ENCODE data around the gene SKP1. TPM values are rescaled to one million over a fixed set of nuclear protein-coding genes. Genes with fewer than 3 reads are reported as not detected.

SKP1 gene
- total and polyA plus RNA-seq, 9 of the 15 experiments (the other 6 are each of a cell fraction or from before 2014, with no cell fraction given), result 301 to 2,109 (median 639) TPM

GRCh38 chr5:134135091-134135655 lies 41.6 kb downstream of the SKP1 start:
- H4K20me1 ChIP-seq (replicated peaks; ENCODE audit: control insufficient read depth, insufficient read depth, low read length), result peaks cover 18% of the 10 kb centered on the region
- H3K79me2 ChIP-seq (ENCODE audit: control insufficient read depth, insufficient read depth, low read length), result peaks cover 13% of the 10 kb centered on the region; the same call in 2 of the 3 replicates
- no peak overlapping the region for H3K4me2 ChIP-seq (ENCODE audit: insufficient read depth, low read length)
- peaks cover 68% of the 10 kb centered on the region; the same call in 2 of the 3 replicates for H3K36me3 ChIP-seq (ENCODE audit: control insufficient read depth, insufficient read depth, low read length)
- FAIRE-seq (no peak), ATAC-seq (no peak), DNase-seq (ENCODE audit: extremely low read depth in 1 of 4, low spot score in 3 of 4) (no peak)
- no peaks in the 10 kb centered on the region for H3K27me3 ChIP-seq (ENCODE audit: control insufficient read depth in 2 of 2, insufficient read depth in 2 of 2, low read length in 2 of 2)
- H3K9me3 ChIP-seq (replicated peaks; ENCODE audit: control insufficient read depth, insufficient read depth, low read depth, low read length), result no peaks in the 10 kb centered on the region
- POLR2A ChIA-PET, result interaction anchor here (1.1 to 1.2 kb wide), 2 partner anchors 11 to 75 kb away, joined by 3 to 5 read pairs; no protein-coding TSS in a partner anchor
- intact Hi-C loops (cut with micrococcal nuclease) (no loop called here), in situ Hi-C loops (cut with MboI) (no loop called here)
- CTCF ChIA-PET (ENCODE audit: low intra/inter-chr PET ratio), result no interaction called here
- H2AFZ ChIP-seq (ENCODE audit: low read depth, low read length), result no peak overlapping the region
- TF ChIP-seq DDX20 (tag; IDR thresholded peaks at IDR 0.05; ENCODE audit: low read depth), result no peak
- no peak for TF ChIP-seq TAF1 (IDR thresholded peaks at IDR 0.05; ENCODE audit: control insufficient read depth, extremely low read depth, insufficient read depth, low read length, severe bottlenecking)
- no peak for TF ChIP-seq POLR2B (IDR thresholded peaks at IDR 0.05; ENCODE audit: low read depth, partially characterized antibody)
- no peak for TF ChIP-seq RFX7 (CRISPR knock-in tag; IDR thresholded peaks at IDR 0.05)
- TF ChIP-seq MAFF (IDR thresholded peaks at IDR 0.05; ENCODE audit: low read length), result no peak
- no peak for TF ChIP-seq PTRF (tag; IDR thresholded peaks at IDR 0.05)
- TF ChIP-seq GABPB1 (CRISPR knock-in tag; IDR thresholded peaks at IDR 0.05), result no peak
- TF ChIP-seq, protein P1, sequence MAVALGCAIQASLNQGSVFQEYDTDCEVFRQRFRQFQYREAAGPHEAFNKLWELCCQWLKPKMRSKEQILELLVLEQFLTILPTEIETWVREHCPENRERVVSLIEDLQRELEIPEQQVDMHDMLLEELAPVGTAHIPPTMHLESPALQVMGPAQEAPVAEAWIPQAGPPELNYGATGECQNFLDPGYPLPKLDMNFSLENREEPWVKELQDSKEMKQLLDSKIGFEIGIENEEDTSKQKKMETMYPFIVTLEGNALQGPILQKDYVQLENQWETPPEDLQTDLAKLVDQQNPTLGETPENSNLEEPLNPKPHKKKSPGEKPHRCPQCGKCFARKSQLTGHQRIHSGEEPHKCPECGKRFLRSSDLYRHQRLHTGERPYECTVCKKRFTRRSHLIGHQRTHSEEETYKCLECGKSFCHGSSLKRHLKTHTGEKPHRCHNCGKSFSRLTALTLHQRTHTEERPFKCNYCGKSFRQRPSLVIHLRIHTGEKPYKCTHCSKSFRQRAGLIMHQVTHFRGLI (CRISPR knock-in tag; IDR thresholded peaks at IDR 0.05), result no peak
- no peak for TF ChIP-seq ZNF134 (CRISPR knock-in tag; conservative IDR thresholded peaks at IDR 0.05)
- peaks cover 3 to 19% of the 10 kb centered on the region in 2 experiments; a peak in 3 of 5 replicates for H3K4me1 ChIP-seq (replicated peaks in 1 of 2; ENCODE audit: control insufficient read depth in 2 of 2, insufficient read depth in 2 of 2, low read length in 2 of 2)
- 89% methylated on average over 6 of the region's 7 CpGs for WGBS (ENCODE audit: insufficient coverage, low coverage, missing lambda C conversion rate)
- no peak overlapping the region for H3K27ac ChIP-seq (ENCODE audit: extremely low read depth, low read depth, low read length)
- H3K9ac ChIP-seq (ENCODE audit: insufficient read depth in 1 of 2, low read depth in 2 of 2, low read length in 2 of 2), result no peak overlapping the region
- BruUV-seq (replicated peaks), result no TSS peak
- no peak overlapping the region for H3K4me3 ChIP-seq
- peaks cover 11% of the 10 kb centered on the region for H3K9me1 ChIP-seq (ENCODE audit: control insufficient read depth, insufficient read depth, low read length)

Measured in K562 (cell line).